Parathyroid adenoma (tissue), 2 donors: ENCODE measurements around the gene ANXA6.

Experiments
- H2AFZ ChIP-seq: fragments of 300-600 bp; sonication (generic); one replicate; pipeline ENCODE4 v1.7.0; 2017; ENCODE audit warnings: antibody characterized with exemption, mild to moderate bottlenecking
- H3K27ac ChIP-seq: fragments of 300-600 bp; sonication (generic); one replicate; pipeline ENCODE4 v1.7.0; 2017
- H3K27me3 ChIP-seq: fragments of 300-600 bp; sonication (generic); one replicate; pipeline ENCODE4 v1.7.0; 2017; ENCODE audit warnings: low read length; ENCODE audit not compliant: control insufficient read depth, insufficient read depth
- H3K36me3 ChIP-seq: fragments of 300-600 bp; sonication (generic); one replicate; pipeline ENCODE4 v1.7.0; 2017; ENCODE audit warnings: low read length; ENCODE audit not compliant: control insufficient read depth, insufficient read depth
- H3K4me1 ChIP-seq: fragments of 300-600 bp; sonication (generic); one replicate; pipeline ENCODE4 v1.7.0; 2017; ENCODE audit warnings: control low read depth
- H3K4me2 ChIP-seq: fragments of 300-600 bp; sonication (generic); one replicate; pipeline ENCODE4 v1.7.0; 2017; ENCODE audit warnings: low read length
- H3K4me3 ChIP-seq: fragments of 300-600 bp; sonication (generic); one replicate; pipeline ENCODE4 v1.7.0; 2017; ENCODE audit warnings: low read depth, low read length
- H3K79me2 ChIP-seq: fragments of 300-600 bp; sonication (generic); one replicate; pipeline ENCODE4 v1.7.0; 2017; ENCODE audit warnings: control low read depth
- H3K9ac ChIP-seq: fragments of 300-600 bp; sonication (generic); one replicate; pipeline ENCODE4 v1.7.0; 2017; ENCODE audit warnings: mild to moderate bottlenecking
- H3K9me3 ChIP-seq: fragments of 300-600 bp; sonication (generic); one replicate; pipeline ENCODE4 v1.7.0; 2017; ENCODE audit warnings: low read length; ENCODE audit not compliant: control insufficient read depth
- CTCF ChIP-seq: fragments of 300-600 bp; sonication (generic); IDR thresholded peaks from one replicate; pipeline ENCODE4 v1.7.0; 2017; ENCODE audit warnings: antibody characterized with exemption, mild to moderate bottlenecking
- donor health status: primary hyperparathyroidism.

The ANXA6 gene

DNA sequence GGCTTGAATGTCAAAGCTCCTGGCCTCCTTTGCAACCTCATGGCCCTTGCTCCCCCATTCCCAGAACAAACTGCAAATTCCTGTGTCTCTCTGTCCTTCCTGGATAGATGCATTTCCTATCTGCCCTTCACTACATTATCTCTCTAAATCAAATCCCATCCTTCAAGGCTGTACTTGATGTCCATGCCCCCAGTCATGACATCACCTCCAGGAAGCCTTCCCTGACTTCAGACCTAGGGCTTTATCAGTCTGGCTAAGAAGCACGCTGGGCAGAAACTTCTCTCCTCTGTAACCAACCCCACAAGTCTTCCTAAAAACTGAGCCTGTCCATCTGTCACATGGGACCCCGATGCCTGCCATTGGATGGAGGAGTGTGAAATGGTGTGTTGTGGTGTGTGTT, 51.1 kb downstream of the ANXA6 start:
- Histone ChIP-seq H3K79me2 (peaks cover 3% of the 10 kb centered on the region), H3K4me3 (no peak overlapping the region), H3K9ac (no peak overlapping the region), H3K36me3 (no peaks in the 10 kb centered on the region), H3K27me3 (no peaks in the 10 kb centered on the region), H3K27ac (peak overlapping the region; percentile 96), H3K9me3 (no peaks in the 10 kb centered on the region), H2AFZ (no peak overlapping the region), H3K4me2 (no peak overlapping the region), H3K4me1 (peaks cover 64% of the 10 kb centered on the region)
- no peak for TF ChIP-seq CTCF

DNA sequence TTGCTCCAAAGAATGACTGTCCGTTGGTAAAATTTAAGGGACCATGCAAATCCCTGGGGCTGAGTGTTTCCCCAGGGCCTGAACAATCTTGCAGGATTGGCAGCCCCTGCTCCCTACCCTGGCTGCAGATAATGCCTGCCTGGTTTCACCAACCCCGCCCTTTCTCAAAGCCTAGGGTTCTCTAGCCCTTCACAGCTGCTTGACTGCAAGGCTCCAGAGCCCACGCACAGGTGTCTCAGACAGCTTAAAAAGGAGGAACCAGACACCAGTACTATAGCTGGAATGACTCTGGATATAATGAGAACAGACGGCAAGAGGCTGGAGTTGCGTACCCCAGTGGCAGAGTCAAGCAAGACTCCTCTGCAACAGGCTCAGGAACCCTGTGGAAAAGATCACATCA, 51.5 kb downstream of the ANXA6 start:
- H3K4me1 ChIP-seq = peaks cover 67% of the 10 kb centered on the region
- H2AFZ ChIP-seq = no peak overlapping the region
- no peaks in the 10 kb centered on the region for H3K9me3 ChIP-seq
- no peak overlapping the region for H3K9ac ChIP-seq
- H3K79me2 ChIP-seq = peaks cover 3% of the 10 kb centered on the region
- H3K27me3 ChIP-seq = no peaks in the 10 kb centered on the region
- no peaks in the 10 kb centered on the region for H3K36me3 ChIP-seq
- H3K4me3 ChIP-seq = no peak overlapping the region
- peak overlapping the region; percentile 96 for H3K27ac ChIP-seq
- no peak overlapping the region for H3K4me2 ChIP-seq
- TF ChIP-seq CTCF = no peak

DNA sequence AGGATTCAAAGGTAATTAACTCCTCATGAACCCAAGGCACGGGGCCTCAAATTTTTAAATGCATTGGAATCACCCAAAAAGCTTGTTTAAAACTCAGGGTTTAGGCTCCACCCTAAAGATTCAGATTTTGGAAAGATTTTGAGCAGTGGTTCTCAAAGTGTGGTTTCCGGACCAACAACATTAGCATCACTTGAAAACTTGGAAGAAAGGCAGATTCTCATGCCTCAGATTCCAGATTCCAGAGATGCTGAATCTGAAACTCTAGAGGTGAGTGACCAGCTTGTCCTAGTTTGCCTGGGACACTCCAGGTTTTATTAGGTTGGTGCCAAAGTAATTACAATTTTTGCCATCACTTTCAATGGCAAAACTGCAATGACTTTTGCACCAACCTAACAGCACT, 52.0 kb downstream of the ANXA6 start:
- H3K4me1 ChIP-seq = peaks cover 72% of the 10 kb centered on the region
- H3K36me3 ChIP-seq = no peaks in the 10 kb centered on the region
- H3K9ac ChIP-seq = no peak overlapping the region
- peaks cover 3% of the 10 kb centered on the region for H3K79me2 ChIP-seq
- no peak overlapping the region for H2AFZ ChIP-seq
- no peaks in the 10 kb centered on the region for H3K27me3 ChIP-seq
- no peak for TF ChIP-seq CTCF
- H3K4me2 ChIP-seq = no peak overlapping the region
- no peaks in the 10 kb centered on the region for H3K9me3 ChIP-seq
- peak overlapping the region; percentile 96 for H3K27ac ChIP-seq
- H3K4me3 ChIP-seq = no peak overlapping the region

- no peaks in the 10 kb centered on the region for H3K79me2 ChIP-seq
- H3K4me2 ChIP-seq = no peak overlapping the region
- no peaks in the 10 kb centered on the region for H3K9me3 ChIP-seq
- H3K9ac ChIP-seq = no peak overlapping the region
- H3K27ac ChIP-seq = peak overlapping the region; percentile 96
- peak overlapping the region; percentile 7 for H3K4me3 ChIP-seq
- no peak overlapping the region for H2AFZ ChIP-seq
- no peak for TF ChIP-seq CTCF
- no peaks in the 10 kb centered on the region for H3K27me3 ChIP-seq
- peaks cover 78% of the 10 kb centered on the region for H3K4me1 ChIP-seq
- H3K36me3 ChIP-seq = no peaks in the 10 kb centered on the region
Measured at GRCh38 chr5:151104795-151105194, 52.8 kb downstream of the ANXA6 start.

DNA sequence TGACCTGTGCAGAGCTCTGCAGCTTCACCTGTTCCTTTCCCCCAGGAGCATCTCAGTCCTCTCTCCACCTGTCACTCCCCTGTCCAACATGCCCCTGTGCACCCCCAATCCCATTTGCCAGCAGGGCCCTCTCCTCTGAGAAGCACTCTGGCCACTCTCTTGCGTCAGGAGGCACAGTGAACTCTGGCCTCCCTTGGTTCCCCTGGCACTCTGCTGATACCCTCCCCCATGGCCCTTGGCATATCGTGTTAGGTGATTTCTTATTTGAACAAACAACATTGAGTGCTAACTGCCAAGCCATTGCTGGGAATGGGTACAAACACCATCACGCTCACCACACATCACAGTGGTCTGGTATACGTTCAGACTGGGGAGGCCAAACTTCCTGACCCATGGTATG, 55.8 kb downstream of the ANXA6 start:
- H3K36me3 ChIP-seq = no peaks in the 10 kb centered on the region
- H3K4me3 ChIP-seq = no peak overlapping the region
- H3K27me3 ChIP-seq = no peaks in the 10 kb centered on the region
- H3K4me1 ChIP-seq = peaks cover 76% of the 10 kb centered on the region
- H3K79me2 ChIP-seq = no peaks in the 10 kb centered on the region
- no peak overlapping the region for H3K4me2 ChIP-seq
- H3K9me3 ChIP-seq = no peaks in the 10 kb centered on the region
- H2AFZ ChIP-seq = peak overlapping the region; percentile 35
- no peak overlapping the region for H3K9ac ChIP-seq
- no peak for TF ChIP-seq CTCF
- peak overlapping the region; percentile 96 for H3K27ac ChIP-seq
